ENCODE results near the gene BNC1. TPM values are rescaled to one million over a fixed set of nuclear protein-coding genes. Genes with fewer than 3 reads are reported as not detected.
"Not testable (repeated sequence)": the region's sequence is repeated elsewhere in the genome, so short reads cannot be mapped to it uniquely, and the experiment has no call there.

BNC1 gene
- total and polyA plus RNA-seq, 10 of the 15 experiments (the other 5 are each of a cell fraction or from before 2014, with no cell fraction given), result 0.01 TPM; not detected in 9

DNA sequence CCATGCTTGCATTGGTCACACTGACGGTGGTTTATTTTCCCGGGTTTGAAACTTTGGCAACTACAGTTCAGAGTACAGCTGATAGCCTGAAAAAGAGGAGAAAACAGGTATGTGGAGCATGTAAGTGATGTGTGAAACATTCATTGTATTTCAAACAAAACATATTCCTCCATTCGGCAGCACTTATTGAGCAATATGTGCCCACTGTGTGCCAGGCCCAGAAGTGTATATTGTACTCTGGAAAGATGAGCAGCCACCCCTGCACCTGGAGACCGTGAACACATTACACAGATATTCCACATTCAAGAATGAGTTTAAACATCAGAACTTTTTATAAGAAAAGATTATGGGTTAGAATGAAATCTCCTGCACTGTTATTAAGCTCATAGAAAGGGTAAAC lies 16.3 kb downstream of the BNC1 start (continued):
- no peak for TF ChIP-seq IKZF1 (conservative IDR thresholded peaks at IDR 0.05)
- TF ChIP-seq MXI1 (IDR thresholded peaks at IDR 0.05; ENCODE audit: low read depth, low read length), result no peak
- TF ChIP-seq CEBPB (IDR thresholded peaks at IDR 0.05; ENCODE audit: borderline replicate concordance in 1 of 2, low read depth in 2 of 2, low read length in 2 of 2), result no peak
- no peak for TF ChIP-seq HCFC1 (IDR thresholded peaks at IDR 0.05; ENCODE audit: low read length)
- no peak for TF ChIP-seq SMAD5 (IDR thresholded peaks at IDR 0.05; ENCODE audit: low read depth)
- TF ChIP-seq BHLHE40 (IDR thresholded peaks at IDR 0.05; ENCODE audit: borderline replicate concordance in 1 of 2, low read depth in 2 of 2, low read length in 1 of 2), result no peak
- TF ChIP-seq PBX3 (IDR thresholded peaks at IDR 0.05; ENCODE audit: insufficient replicate concordance, low read depth, low read length), result no peak

GRCh38 chr15:83262594-83263315 lies 21.7 kb downstream of the BNC1 start:
- Histone ChIP-seq H3K9me3 (replicated peaks; ENCODE audit: control insufficient read depth, insufficient read depth, low read length) (no peaks in the 10 kb centered on the region), H3K79me2 (ENCODE audit: control insufficient read depth, insufficient read depth, low read length) (no peaks in the 10 kb centered on the region), H3K4me2 (ENCODE audit: control insufficient read depth, insufficient read depth) (no peak overlapping the region), H3K4me1 (ENCODE audit: control insufficient read depth, insufficient read depth, low read length) (no peaks in the 10 kb centered on the region), H3K27ac (ENCODE audit: control insufficient read depth, insufficient read depth) (no peak overlapping the region), H2AFZ (ENCODE audit: control insufficient read depth, low read depth, low read length) (no peak overlapping the region), H3K36me3 (ENCODE audit: control insufficient read depth in 2 of 2, insufficient read depth in 2 of 2, low read length in 1 of 2) (no peaks in the 10 kb centered on the region), H3K4me3 (no peak overlapping the region), H3K27me3 (replicated peaks in 1 of 2; ENCODE audit: control insufficient read depth in 2 of 2, insufficient read depth in 2 of 2, low read length in 1 of 2) (no peaks in the 10 kb centered on the region; a peak in 2 of 4 replicates), H3K9ac (ENCODE audit: control insufficient read depth, insufficient read depth, low read length) (no peak overlapping the region), H4K20me1 (ENCODE audit: control insufficient read depth, insufficient read depth) (no peaks in the 10 kb centered on the region)
- intact Hi-C loops (cut with micrococcal nuclease; ENCODE audit: unreplicated experiment) (no loop called here), in situ Hi-C loops (cut with MboI) (no loop called here)
- ChIA-PET CTCF (interaction anchor here (1.1 kb wide), 1 partner anchor 13 kb away, joined by 3 read pairs; no protein-coding TSS in a partner anchor), SMC1A (ENCODE audit: uncharacterized antibody, unreplicated experiment) (no interaction called here), POLR2A (no interaction called here), RAD21 (ENCODE audit: unreplicated experiment) (no interaction called here)
- no TSS peak for BruUV-seq (replicated peaks)
- no peak for ATAC-seq
- 20% methylated on average over 7 of the region's 7 CpGs for WGBS (ENCODE audit: insufficient coverage, insufficient replicate concordance, low lambda C conversion rate, missing lambda C conversion rate)
- no peak for FAIRE-seq
- TF ChIP-seq, protein P1, sequence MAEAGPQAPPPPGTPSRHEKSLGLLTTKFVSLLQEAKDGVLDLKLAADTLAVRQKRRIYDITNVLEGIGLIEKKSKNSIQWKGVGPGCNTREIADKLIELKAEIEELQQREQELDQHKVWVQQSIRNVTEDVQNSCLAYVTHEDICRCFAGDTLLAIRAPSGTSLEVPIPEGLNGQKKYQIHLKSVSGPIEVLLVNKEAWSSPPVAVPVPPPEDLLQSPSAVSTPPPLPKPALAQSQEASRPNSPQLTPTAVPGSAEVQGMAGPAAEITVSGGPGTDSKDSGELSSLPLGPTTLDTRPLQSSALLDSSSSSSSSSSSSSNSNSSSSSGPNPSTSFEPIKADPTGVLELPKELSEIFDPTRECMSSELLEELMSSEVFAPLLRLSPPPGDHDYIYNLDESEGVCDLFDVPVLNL (IDR thresholded peaks at IDR 0.05; ENCODE audit: low read depth, low read length), result no peak
- no peak for DNase-seq (ENCODE audit: low read depth, low spot score)

GRCh38 chr15:83262181-83262580 lies 22.3 kb downstream of the BNC1 start:
- BruUV-seq (replicated peaks); H4K20me1 ChIP-seq (ENCODE audit: control insufficient read depth, insufficient read depth); intact Hi-C loops (cut with micrococcal nuclease; ENCODE audit: unreplicated experiment); H3K27me3 ChIP-seq (replicated peaks in 1 of 2; ENCODE audit: control insufficient read depth in 2 of 2, insufficient read depth in 2 of 2, low read length in 1 of 2); FAIRE-seq; H3K36me3 ChIP-seq (ENCODE audit: control insufficient read depth in 2 of 2, insufficient read depth in 2 of 2, low read length in 1 of 2); H3K27ac ChIP-seq (ENCODE audit: control insufficient read depth, insufficient read depth); H3K9ac ChIP-seq (ENCODE audit: control insufficient read depth, insufficient read depth, low read length); H2AFZ ChIP-seq (ENCODE audit: control insufficient read depth, low read depth, low read length); H3K9me3 ChIP-seq (replicated peaks; ENCODE audit: control insufficient read depth, insufficient read depth, low read length); RAD21 ChIA-PET (ENCODE audit: unreplicated experiment); H3K4me2 ChIP-seq (ENCODE audit: control insufficient read depth, insufficient read depth); H3K4me3 ChIP-seq; DNase-seq (ENCODE audit: low read depth, low spot score); in situ Hi-C loops (cut with MboI); H3K79me2 ChIP-seq (ENCODE audit: control insufficient read depth, insufficient read depth, low read length); ATAC-seq; SMC1A ChIA-PET (ENCODE audit: uncharacterized antibody, unreplicated experiment); H3K4me1 ChIP-seq (ENCODE audit: control insufficient read depth, insufficient read depth, low read length); POLR2A ChIA-PET: not testable (repeated sequence)
- CTCF ChIA-PET, result interaction anchor here (1.3 kb wide), 1 partner anchor 14 kb away, joined by 6 read pairs; no protein-coding TSS in a partner anchor
- WGBS (ENCODE audit: insufficient coverage, insufficient replicate concordance, low lambda C conversion rate, missing lambda C conversion rate), result 46% methylated on average over 6 of the region's 6 CpGs

All from GM12878 (cell line).